ENCODE results near the gene TMEM170A.
A peak's percentile ranks its signal among the peaks of the same experiment; 100 is the strongest.

Gene TMEM170A

GRCh38 chr16:75482434-75483205 is 18.1 kb upstream of the TMEM170A start:
- no peak overlapping the region for H3K27ac ChIP-seq
- no peak overlapping the region for H3K4me3 ChIP-seq

- Histone ChIP-seq H3K27ac (no peak overlapping the region), H3K4me3 (no peak overlapping the region)
Measured at GRCh38 chr16:75481475-75481874, 17.0 kb upstream of the TMEM170A start.

GRCh38 chr16:75479421-75479990 is 15.0 kb upstream of the TMEM170A start:
- no peak overlapping the region for H3K4me3 ChIP-seq
- no peak overlapping the region for H3K27ac ChIP-seq

DNA sequence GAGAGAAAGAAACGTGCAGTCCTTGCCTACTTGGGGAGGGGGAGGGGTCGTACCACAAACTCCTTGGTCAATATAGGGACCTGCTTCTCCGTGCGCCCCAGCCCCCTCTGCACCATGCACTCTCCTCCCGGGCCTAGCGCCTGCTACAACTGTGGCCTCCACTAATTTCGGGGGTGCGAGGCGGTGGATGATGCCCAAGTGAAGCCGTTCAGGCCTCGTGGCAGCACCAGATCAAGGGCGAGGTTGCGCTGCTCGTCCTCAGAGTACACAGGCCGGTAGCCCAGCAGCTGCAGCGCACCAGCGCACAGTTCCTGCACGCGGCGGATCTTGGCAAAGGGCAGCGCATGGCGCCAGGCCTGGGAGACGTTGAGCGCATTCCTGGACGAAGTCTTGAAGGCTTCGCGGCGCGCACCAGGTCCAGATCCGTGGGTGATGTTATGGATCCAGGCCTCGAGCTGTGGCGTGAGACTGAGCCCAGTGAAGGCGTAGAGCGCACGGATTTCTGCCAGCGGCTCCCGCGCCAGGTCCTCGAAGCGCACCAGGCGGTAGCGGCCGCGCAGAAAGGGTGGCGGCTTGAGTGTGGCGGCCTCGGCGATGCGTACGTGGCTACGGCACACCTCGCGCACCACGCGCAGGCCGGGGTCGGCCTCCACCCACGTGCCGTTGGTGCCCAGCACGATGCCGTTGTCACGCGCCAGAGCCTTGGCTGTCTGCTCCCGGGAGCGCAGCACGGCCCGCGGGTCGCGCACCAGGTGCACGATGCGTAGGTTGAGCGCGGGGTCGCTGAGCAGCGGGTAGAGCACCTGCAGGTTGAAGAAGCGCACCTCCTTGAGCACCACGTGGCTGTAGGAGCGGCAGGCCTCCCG is 14.2 kb upstream of the TMEM170A start:
- Histone ChIP-seq H3K4me3 (no peak overlapping the region), H3K27ac (no peak overlapping the region)

DNA sequence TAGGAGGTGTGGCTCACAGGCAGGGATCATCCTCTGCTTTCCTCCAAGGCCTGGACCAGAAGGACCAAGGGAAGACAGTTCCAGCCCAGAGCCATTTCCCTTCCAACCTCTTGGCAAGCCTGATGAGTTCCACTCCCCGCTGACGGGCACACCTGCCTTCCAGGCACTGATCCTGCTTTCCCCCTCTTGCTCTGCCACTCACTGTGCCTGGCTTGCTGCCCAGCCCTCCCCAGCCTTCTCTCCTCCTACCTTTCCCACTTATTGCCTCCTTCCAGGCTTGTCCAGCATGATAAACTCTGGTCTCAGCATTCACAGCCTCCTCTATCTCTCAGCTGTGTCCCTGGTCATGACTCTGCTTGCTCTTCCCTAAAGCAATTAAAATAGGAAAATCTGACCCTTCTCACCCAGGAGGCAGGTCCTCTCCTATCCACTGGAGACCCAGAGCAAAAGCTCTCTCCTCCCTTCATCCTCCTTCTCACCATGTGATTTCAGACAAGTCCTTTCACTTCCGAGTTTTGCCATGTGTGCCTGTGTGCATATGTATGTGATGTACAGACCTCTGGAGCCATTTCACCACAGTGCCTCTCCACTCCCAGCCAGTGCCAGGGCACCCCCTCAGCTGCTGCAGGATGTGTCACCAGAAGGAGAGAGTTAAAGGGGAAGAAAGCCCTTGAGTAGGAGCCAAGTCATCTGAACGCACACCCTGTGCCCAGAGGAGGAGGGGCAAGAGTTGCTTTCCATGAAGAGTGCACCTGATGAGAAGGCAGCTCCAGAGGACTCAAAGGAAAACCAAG is 13.4 kb upstream of the TMEM170A start:
- H3K4me3 ChIP-seq = no peak overlapping the region
- no peak overlapping the region for H3K27ac ChIP-seq

- no peak overlapping the region for H3K27ac ChIP-seq
Measured at GRCh38 chr16:75476817-75477216, 12.3 kb upstream of the TMEM170A start.

DNA sequence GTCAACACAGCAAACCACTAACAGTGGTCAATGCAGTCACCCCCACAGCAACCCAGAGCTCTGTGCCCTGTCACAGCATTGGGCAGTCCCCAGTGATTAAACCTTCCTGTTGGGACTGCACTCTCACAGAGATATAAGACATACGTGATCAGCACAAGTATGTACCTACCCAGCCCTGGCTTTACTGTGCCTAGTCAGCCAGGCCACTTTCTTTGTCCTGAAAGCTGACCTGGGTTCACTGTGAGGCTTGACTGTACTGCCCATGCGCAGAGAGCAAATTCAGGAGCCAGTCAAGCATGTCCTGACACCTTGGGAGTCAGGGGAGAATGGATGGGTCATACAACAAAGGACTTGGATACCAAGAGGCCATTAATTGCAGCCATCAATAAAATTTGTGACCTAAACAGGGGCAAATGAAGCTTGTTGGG is 10.9 kb upstream of the TMEM170A start:
- Histone ChIP-seq H3K4me3 (no peak overlapping the region), H3K27ac (no peak overlapping the region)

More at GRCh38 chr16:75476817-75477216, 12.3 kb upstream of the TMEM170A start:
- H3K4me3 ChIP-seq = no peak overlapping the region

DNA sequence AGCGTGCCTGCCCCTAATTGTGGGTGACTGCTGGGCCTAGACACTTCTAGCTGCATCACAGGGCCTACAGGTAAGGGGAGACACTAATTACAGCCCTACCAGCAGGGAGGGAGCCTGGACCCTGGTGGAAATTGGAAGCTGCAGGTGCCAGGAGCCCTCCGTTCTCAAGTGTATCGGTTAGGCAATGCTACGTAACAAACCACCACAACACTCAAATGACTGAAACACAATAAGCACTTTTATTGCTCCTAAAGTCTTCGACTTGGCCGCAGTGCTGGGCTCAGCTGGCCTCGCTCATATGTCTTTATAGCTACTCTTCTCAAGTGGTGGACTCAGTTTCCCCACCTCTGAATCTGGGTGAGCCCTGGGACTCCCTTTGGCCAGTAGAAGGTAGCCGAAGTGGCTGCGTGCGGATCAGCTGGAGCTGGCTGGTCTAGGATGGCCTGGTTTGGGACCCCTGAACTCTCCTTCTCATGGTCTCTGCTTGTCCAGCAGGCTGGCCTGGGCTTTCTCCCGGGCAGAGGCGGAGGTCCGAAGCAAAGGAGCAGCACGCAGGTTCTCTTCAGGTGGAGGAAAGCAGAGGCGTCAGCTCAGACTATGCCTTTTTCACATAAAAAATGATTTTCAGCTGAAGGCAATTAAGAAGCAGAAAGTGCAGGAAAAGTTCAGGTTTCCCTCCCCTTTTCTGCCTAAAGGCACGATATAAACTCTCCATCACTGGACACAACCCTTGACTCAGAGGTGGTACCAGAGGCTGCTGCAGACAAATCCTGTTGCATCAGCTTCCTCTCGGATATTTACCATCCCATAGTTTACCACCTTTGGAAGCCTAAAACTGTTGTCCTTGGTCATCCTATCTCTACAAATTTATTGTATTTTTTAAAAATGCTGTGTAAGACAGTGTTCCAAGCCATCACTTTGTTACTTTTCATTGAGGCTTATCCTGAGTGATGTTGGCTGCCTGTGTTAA is 8.7 kb upstream of the TMEM170A start:
- Histone ChIP-seq H3K4me3 (no peak overlapping the region), H3K27ac (no peak overlapping the region)

- H3K27ac ChIP-seq = no peak overlapping the region
- H3K4me3 ChIP-seq = no peak overlapping the region
Measured at GRCh38 chr16:75471723-75472633, 7.5 kb upstream of the TMEM170A start.

GRCh38 chr16:75466760-75467159 is 2.3 kb upstream of the TMEM170A start:
- Histone ChIP-seq H3K27ac (no peak overlapping the region), H3K4me3 (no peak overlapping the region)

- peak overlapping the region; percentile 77 to 98 (median 85) for H3K4me3 ChIP-seq
- H3K27ac ChIP-seq = peak overlapping the region; percentile 46 to 97 (median 93)
Measured at GRCh38 chr16:75463389-75464121, 934 bp downstream of the TMEM170A start.

- Histone ChIP-seq H3K27ac (peak overlapping the region in 1 of 21 experiments; percentile 96), H3K4me3 (peak overlapping the region in 1 of 7 experiments; percentile 85)
Measured at GRCh38 chr16:75462806-75463205, 1.7 kb downstream of the TMEM170A start.

DNA sequence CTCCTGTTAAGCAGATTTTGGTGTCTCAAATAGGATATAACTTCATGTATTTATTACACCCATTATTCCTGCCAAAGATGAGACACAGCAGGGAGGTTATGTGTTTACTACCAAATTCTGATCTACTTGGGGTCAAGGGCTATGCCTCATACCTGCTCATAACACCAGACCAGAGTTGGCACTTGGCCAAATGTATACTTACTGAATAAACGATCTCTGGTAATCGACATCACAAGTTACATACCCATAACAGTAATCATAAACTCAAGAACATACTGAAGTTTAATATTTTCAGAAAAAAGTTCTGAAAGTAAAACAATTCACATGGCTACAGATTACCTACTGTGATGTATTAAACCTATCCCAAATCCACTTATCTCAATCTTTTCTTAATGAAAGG is 2.9 kb downstream of the TMEM170A start:
- H3K4me3 ChIP-seq = no peak overlapping the region
- H3K27ac ChIP-seq = no peak overlapping the region

DNA sequence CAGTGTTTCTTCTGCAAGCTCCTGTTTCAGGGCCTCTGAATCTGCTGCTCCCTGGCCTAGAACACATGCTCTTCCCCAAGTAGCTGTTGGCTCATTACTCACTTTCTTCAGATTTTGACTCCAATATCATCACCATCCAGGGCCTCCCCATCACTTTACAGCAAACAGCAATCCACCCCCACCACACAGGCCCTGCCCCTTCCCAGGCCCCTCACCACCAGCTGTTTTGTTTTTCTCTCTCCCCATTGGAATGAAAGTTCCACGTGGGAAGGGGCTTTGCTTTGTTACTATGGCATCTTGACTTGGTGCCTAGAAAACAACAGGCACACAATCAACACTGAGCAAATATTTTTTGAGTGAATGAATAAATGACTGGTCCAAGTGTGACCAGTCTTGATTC is 4.0 kb downstream of the TMEM170A start:
- Histone ChIP-seq H3K4me3 (no peak overlapping the region), H3K27ac (no peak overlapping the region)

DNA sequence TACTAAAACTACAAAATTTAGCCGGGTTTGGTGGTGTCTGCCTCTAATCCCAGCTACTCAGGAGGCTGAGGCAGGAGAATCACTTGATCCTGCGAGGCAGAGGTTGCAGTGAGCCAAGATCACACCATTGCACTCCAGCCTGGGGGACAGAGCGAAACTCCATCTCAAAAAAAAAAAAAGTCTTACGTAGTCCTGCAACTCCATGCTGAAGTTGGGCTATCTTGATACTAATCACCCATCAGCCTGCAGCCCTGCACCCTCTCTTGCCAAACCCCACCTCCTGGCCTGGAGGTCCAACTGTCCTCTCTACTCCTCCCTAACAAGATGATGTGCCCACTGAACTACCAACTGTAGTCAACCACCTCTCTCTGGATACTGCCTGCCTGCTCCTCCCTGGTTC is 4.8 kb downstream of the TMEM170A start:
- Histone ChIP-seq H3K4me3 (no peak overlapping the region), H3K27ac (no peak overlapping the region)

DNA sequence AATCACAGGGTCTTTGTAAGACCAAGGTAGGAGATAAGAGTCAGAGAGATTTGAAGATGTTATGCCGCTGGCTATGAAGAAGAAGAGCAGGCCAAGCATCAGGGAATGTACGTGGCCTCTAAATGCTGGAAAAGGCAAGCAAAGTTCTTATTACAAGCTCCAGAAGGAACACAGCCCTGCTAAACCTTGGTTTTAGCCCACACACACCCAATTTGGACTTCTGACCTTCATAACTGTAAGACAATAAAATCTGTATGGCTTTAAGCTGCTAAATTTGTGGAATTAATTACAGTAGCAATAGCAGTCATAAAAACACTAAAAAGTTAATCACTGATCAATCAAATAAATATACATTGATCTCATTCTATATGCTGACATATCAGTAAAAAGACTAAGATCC is 6.0 kb downstream of the TMEM170A start:
- Histone ChIP-seq H3K27ac (no peak overlapping the region), H3K4me3 (no peak overlapping the region)

DNA sequence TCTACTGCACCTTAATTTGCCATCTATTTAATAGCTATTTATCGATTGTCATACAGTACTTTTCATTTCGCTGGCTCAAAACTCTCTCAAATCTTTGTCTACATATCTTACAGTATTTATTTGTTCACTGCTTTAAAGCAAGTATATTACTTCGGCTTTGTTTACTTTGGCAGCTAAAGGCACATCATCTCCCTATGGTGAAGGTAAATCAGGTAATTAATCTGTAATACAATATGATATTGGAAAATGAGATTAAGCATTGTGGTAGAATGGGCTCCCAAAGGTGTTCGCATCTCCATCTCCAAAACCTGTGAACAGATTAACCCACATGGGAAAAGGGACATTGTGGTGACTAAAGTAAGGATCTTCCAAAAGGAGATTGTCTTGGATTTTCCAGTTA is 6.5 kb downstream of the TMEM170A start:
- no peak overlapping the region for H3K27ac ChIP-seq
- H3K4me3 ChIP-seq = no peak overlapping the region

All from skin epidermis (tissue), 12 donors.